ENCODE measurements around the gene PAX5.

The PAX5 gene

GRCh38 chr9:36855448-36856315 lies 178.4 kb downstream of the PAX5 start:
- no peak for TF ChIP-seq SIN3A (IDR thresholded peaks at IDR 0.05; ENCODE audit: borderline replicate concordance, insufficient read depth, low read length)
- no peak for TF ChIP-seq TAF1 (IDR thresholded peaks at IDR 0.05; ENCODE audit: borderline replicate concordance, insufficient read depth, low read length)
- TF ChIP-seq, protein P1, sequence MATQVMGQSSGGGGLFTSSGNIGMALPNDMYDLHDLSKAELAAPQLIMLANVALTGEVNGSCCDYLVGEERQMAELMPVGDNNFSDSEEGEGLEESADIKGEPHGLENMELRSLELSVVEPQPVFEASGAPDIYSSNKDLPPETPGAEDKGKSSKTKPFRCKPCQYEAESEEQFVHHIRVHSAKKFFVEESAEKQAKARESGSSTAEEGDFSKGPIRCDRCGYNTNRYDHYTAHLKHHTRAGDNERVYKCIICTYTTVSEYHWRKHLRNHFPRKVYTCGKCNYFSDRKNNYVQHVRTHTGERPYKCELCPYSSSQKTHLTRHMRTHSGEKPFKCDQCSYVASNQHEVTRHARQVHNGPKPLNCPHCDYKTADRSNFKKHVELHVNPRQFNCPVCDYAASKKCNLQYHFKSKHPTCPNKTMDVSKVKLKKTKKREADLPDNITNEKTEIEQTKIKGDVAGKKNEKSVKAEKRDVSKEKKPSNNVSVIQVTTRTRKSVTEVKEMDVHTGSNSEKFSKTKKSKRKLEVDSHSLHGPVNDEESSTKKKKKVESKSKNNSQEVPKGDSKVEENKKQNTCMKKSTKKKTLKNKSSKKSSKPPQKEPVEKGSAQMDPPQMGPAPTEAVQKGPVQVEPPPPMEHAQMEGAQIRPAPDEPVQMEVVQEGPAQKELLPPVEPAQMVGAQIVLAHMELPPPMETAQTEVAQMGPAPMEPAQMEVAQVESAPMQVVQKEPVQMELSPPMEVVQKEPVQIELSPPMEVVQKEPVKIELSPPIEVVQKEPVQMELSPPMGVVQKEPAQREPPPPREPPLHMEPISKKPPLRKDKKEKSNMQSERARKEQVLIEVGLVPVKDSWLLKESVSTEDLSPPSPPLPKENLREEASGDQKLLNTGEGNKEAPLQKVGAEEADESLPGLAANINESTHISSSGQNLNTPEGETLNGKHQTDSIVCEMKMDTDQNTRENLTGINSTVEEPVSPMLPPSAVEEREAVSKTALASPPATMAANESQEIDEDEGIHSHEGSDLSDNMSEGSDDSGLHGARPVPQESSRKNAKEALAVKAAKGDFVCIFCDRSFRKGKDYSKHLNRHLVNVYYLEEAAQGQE (IDR thresholded peaks at IDR 0.05; ENCODE audit: insufficient read depth in 1 of 2, low read depth in 2 of 2, low read length in 2 of 2) = no peak
- no peak for TF ChIP-seq POLR2AphosphoS5 (IDR thresholded peaks at IDR 0.05; ENCODE audit: low read depth, low read length)
- no peak for TF ChIP-seq FOXP2 (optimal IDR thresholded peaks at IDR 0.05; ENCODE audit: borderline replicate concordance, extremely low read depth, extremely low read length, insufficient read depth)

- TF ChIP-seq POLR2AphosphoS5 (IDR thresholded peaks at IDR 0.05; ENCODE audit: low read depth, low read length) (no peak), SIN3A (IDR thresholded peaks at IDR 0.05; ENCODE audit: borderline replicate concordance, insufficient read depth, low read length) (no peak), TAF1 (IDR thresholded peaks at IDR 0.05; ENCODE audit: borderline replicate concordance, insufficient read depth, low read length) (no peak), FOXP2 (optimal IDR thresholded peaks at IDR 0.05; ENCODE audit: borderline replicate concordance, extremely low read depth, extremely low read length, insufficient read depth) (no peak)
- TF ChIP-seq, protein P1 (IDR thresholded peaks at IDR 0.05; ENCODE audit: insufficient read depth in 1 of 2, low read depth in 2 of 2, low read length in 2 of 2) = no peak
These were observed 179.3 kb downstream of the PAX5 start for GRCh38 chr9:36854751-36855150.

DNA sequence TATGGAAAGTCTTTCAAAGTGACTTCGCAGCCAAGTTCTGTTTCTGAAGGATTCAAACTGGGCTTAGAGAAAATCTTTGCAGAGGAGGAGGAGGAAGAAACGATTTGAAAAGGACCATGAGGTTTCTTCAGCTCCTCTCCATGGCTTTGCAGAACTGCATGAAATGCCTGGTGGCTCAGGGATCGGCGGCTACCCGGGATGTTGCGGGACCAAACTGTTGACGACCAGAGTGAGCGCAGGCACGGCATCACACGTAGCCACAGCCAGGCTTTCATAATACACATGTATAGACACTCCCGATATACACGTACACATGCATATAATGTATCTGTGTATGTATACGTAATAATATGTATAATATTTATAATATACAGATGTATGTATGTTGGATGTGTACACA lies 180.0 kb downstream of the PAX5 start:
- TF ChIP-seq FOXP2 (optimal IDR thresholded peaks at IDR 0.05; ENCODE audit: borderline replicate concordance, extremely low read depth, extremely low read length, insufficient read depth) (no peak), SIN3A (IDR thresholded peaks at IDR 0.05; ENCODE audit: borderline replicate concordance, insufficient read depth, low read length) (no peak), TAF1 (IDR thresholded peaks at IDR 0.05; ENCODE audit: borderline replicate concordance, insufficient read depth, low read length) (no peak), POLR2AphosphoS5 (IDR thresholded peaks at IDR 0.05; ENCODE audit: low read depth, low read length) (no peak)
- TF ChIP-seq, protein P1 (IDR thresholded peaks at IDR 0.05; ENCODE audit: insufficient read depth in 1 of 2, low read depth in 2 of 2, low read length in 2 of 2) = no peak

DNA sequence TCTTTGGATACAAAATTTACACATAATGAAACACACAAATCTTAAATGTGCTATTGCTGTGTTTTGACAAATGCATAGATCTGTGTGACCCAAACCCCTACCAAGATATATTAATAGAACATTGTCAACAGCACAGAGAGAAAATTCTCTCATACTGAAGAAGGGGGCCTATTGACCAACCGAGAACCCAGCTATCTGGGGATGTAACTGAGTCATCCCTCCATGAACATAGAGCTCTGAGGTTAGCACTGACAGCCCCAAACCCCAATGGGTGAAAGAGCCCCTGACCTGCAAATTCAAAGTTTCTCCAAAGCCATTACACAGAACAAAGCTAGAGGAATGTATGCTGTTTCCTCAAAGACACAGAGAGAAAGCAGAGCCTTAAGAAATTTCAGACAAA lies 180.8 kb downstream of the PAX5 start:
- TF ChIP-seq POLR2AphosphoS5 (IDR thresholded peaks at IDR 0.05; ENCODE audit: low read depth, low read length) = no peak
- no peak for TF ChIP-seq TAF1 (IDR thresholded peaks at IDR 0.05; ENCODE audit: borderline replicate concordance, insufficient read depth, low read length)
- TF ChIP-seq SIN3A (IDR thresholded peaks at IDR 0.05; ENCODE audit: borderline replicate concordance, insufficient read depth, low read length) = no peak
- TF ChIP-seq, protein P1 (IDR thresholded peaks at IDR 0.05; ENCODE audit: insufficient read depth in 1 of 2, low read depth in 2 of 2, low read length in 2 of 2) = no peak
- TF ChIP-seq FOXP2 (optimal IDR thresholded peaks at IDR 0.05; ENCODE audit: borderline replicate concordance, extremely low read depth, extremely low read length, insufficient read depth) = no peak

Data from PFSK-1 (cell line).